Measurements from ENCODE around the gene SLC16A4.

Gene SLC16A4

GRCh38 chr1:110324667-110325066 lies 66.2 kb downstream of the SLC16A4 start:
- DNase-seq: no peak

DNA sequence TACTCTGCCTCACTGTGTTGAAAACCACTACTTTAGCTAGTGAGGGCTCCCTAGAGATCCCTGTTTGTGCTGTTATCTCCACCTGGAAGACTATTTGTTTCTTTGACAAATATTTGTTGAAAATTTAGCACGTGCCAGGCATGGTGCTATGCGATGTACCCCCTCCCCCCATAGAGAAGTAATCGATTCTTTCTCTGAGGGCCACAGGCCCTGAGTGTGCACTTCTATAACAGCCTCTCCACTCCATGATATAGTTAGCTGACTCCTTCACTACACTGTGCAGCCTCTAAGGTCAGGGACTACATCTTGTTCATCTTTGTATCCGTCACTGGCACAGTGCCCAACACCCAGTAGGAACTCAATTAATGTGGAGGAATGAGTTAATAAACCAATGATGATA lies 69.0 kb downstream of the SLC16A4 start:
- DNase-seq: no peak

DNA sequence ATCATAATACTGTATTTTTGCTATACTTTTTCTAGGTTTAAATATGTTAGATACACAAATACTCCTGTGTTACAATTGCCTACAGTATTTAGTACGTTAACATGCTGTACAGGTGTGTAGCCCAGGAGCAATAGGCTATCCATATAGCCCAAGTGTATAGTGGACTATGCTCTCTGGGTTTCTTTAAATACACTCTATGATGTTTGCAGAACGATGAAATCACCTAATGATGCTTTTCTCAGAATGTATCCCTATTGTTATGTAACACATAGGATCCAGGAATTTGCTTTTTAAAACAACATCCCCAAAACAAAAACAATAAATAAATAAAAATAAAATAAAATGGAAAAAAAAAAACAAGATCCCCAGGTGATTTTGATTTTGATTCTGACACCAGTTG lies 69.8 kb downstream of the SLC16A4 start:
- no peak for DNase-seq

- DNase-seq: no peak
Measured at GRCh38 chr1:110320168-110320518, 70.7 kb downstream of the SLC16A4 start.

GRCh38 chr1:110319332-110320167 lies 71.3 kb downstream of the SLC16A4 start:
- no peak for DNase-seq

DNA sequence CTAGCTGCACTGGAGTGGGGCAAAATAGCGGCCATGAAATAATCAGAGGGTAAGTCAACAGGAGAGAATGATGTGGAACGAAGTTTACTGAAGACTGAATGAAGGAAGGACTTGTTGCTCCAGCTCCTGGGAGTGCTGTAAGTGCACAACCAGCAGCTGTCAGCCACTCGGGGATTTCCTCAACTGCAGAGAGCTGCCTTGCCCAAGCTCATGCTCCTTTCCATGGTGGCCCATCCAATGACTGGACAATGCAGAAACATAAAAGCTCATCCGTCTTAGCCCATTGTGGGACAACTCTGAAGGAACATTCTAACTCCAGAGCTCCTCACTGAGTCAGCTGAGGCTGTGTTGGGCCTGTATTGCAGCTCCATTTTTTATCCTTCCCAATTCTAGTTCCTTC lies 72.8 kb downstream of the SLC16A4 start:
- DNase-seq: no peak

DNA sequence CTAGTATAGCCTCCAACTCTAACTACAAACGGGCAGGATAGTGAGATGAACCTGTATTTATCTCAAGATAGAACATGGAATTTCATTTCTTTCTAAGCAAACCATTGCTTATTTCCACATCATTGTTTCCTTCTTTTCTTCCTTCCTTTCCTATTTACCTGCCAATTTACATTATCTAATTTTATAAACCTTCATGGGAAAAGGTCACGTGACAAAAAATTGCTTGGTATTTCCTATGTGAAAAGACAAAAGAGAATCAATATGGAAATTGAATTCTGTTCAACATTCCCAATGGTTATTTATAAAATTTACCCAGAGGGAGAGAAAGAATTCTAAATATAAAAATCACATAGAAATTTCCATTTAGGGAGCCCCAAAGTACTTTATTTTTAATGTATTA lies 74.1 kb downstream of the SLC16A4 start:
- DNase-seq: no peak

All from inflammatory macrophage (primary cell).